HEK293 (cell line): ENCODE results near the gene HEXIM1.

ENCODE experiments used
- HOXA7 ChIP-seq: sonication (generic); formaldehyde crosslinking; IDR thresholded peaks from 2 replicates; pipeline ENCODE4 v1.8.1; 2022; ENCODE audit warnings: missing genetic modification reagents, borderline replicate concordance
- HOXC10 ChIP-seq: sonication (generic); formaldehyde crosslinking; IDR thresholded peaks from 2 replicates; pipeline ENCODE4 v1.8.1; 2023; ENCODE audit warnings: mild to moderate bottlenecking, missing genetic modification reagents
- MEIS1 ChIP-seq: sonication (generic); formaldehyde crosslinking; IDR thresholded peaks from 2 replicates; pipeline ENCODE4 v1.8.1; 2022; ENCODE audit warnings: missing genetic modification reagents, mild to moderate bottlenecking, borderline replicate concordance
- SCRT2 ChIP-seq: fragments of 450-650 bp; formaldehyde crosslinking; IDR thresholded peaks from 2 replicates; pipeline ENCODE4 v1.5.1; 2016; ENCODE audit warnings: missing biosample characterization, missing genetic modification characterization
- SP3 ChIP-seq: fragments of 450-650 bp; formaldehyde crosslinking; IDR thresholded peaks from 2 replicates; pipeline ENCODE4 v1.5.1; 2016; ENCODE audit warnings: missing biosample characterization, missing genetic modification characterization
- ZBTB17 ChIP-seq: fragments of 450-650 bp; formaldehyde crosslinking; IDR thresholded peaks from 2 replicates; pipeline ENCODE4 v1.5.1; 2016; ENCODE audit warnings: missing biosample characterization, missing genetic modification characterization
- ZBTB21 ChIP-seq: fragments of 450-650 bp; formaldehyde crosslinking; IDR thresholded peaks from 2 replicates; pipeline ENCODE4 v1.5.1; 2017; ENCODE audit warnings: missing biosample characterization, missing genetic modification characterization
- ZEB2 ChIP-seq: fragments of 450-650 bp; formaldehyde crosslinking; IDR thresholded peaks from 2 replicates; pipeline ENCODE4 v1.5.1; 2016; ENCODE audit warnings: missing biosample characterization, missing genetic modification characterization
- ZNF114 ChIP-seq: fragments of 450-650 bp; formaldehyde crosslinking; IDR thresholded peaks from 2 replicates; pipeline ENCODE4 v1.5.0; 2017; ENCODE audit warnings: missing biosample characterization, missing genetic modification characterization
- ZNF132 ChIP-seq: fragments of 450-650 bp; formaldehyde crosslinking; IDR thresholded peaks from 2 replicates; pipeline ENCODE4 v1.5.1; 2017; ENCODE audit warnings: missing biosample characterization, missing genetic modification characterization, borderline replicate concordance
- ZNF157 ChIP-seq: fragments of 450-650 bp; formaldehyde crosslinking; IDR thresholded peaks from 2 replicates; pipeline ENCODE4 v1.5.1; 2016; ENCODE audit warnings: missing biosample characterization, missing genetic modification characterization
- ZNF174 ChIP-seq: fragments of 450-650 bp; formaldehyde crosslinking; IDR thresholded peaks from 2 replicates; pipeline ENCODE4 v1.5.0; 2017; ENCODE audit warnings: missing biosample characterization, mild to moderate bottlenecking, missing genetic modification characterization
- ZNF2 ChIP-seq: fragments of 450-650 bp; formaldehyde crosslinking; IDR thresholded peaks from 2 replicates; pipeline ENCODE4 v1.5.1; 2016; ENCODE audit warnings: missing biosample characterization, missing genetic modification characterization
- ZNF221 ChIP-seq: fragments of 450-650 bp; formaldehyde crosslinking; IDR thresholded peaks from 2 replicates; pipeline ENCODE4 v1.5.1; 2017; ENCODE audit warnings: missing biosample characterization, missing genetic modification characterization, borderline replicate concordance
- ZNF23 ChIP-seq: fragments of 450-650 bp; formaldehyde crosslinking; IDR thresholded peaks from 2 replicates; pipeline ENCODE4 v1.5.1; 2016; ENCODE audit warnings: missing biosample characterization, missing genetic modification characterization, borderline replicate concordance
- ZNF350 ChIP-seq: fragments of 450-650 bp; formaldehyde crosslinking; IDR thresholded peaks from 2 replicates; pipeline ENCODE4 v1.5.0; 2017; ENCODE audit warnings: missing biosample characterization, mild to moderate bottlenecking, missing genetic modification characterization
- ZNF37A ChIP-seq: fragments of 450-650 bp; IDR thresholded peaks from 2 replicates; pipeline ENCODE4 v1.5.1; 2018; ENCODE audit warnings: missing biosample characterization, missing genetic modification characterization
- ZNF426 ChIP-seq: fragments of 450-650 bp; formaldehyde crosslinking; IDR thresholded peaks from 2 replicates; pipeline ENCODE4 v1.5.1; 2017; ENCODE audit warnings: missing biosample characterization, missing genetic modification characterization, mild to moderate bottlenecking, inconsistent platforms, moderate library complexity
- ZNF48 ChIP-seq: fragments of 450-650 bp; formaldehyde crosslinking; IDR thresholded peaks from 2 replicates; pipeline ENCODE4 v1.5.1; 2016; ENCODE audit warnings: missing biosample characterization, missing genetic modification characterization
- ZNF521 ChIP-seq: fragments of 450-650 bp; formaldehyde crosslinking; IDR thresholded peaks from 2 replicates; pipeline ENCODE4 v1.5.1; 2017; ENCODE audit warnings: missing biosample characterization, mild to moderate bottlenecking, missing genetic modification characterization
- ZNF561 ChIP-seq: fragments of 450-650 bp; IDR thresholded peaks from 2 replicates; pipeline ENCODE4 v1.5.1; 2018; ENCODE audit warnings: missing biosample characterization, missing genetic modification characterization, borderline replicate concordance
- ZNF600 ChIP-seq: fragments of 450-650 bp; formaldehyde crosslinking; IDR thresholded peaks from 2 replicates; pipeline ENCODE4 v1.5.1; 2016; ENCODE audit warnings: missing biosample characterization, missing genetic modification characterization
- ZNF626 ChIP-seq: fragments of 450-650 bp; sonication (Bioruptor Pico); formaldehyde crosslinking; IDR thresholded peaks from 2 replicates; pipeline ENCODE4 v1.5.1; 2018; ENCODE audit warnings: missing biosample characterization, missing genetic modification characterization, inconsistent platforms
- ZNF660 ChIP-seq: fragments of 450-650 bp; IDR thresholded peaks from 2 replicates; pipeline ENCODE4 v1.5.1; 2018; ENCODE audit warnings: missing biosample characterization, mild to moderate bottlenecking, missing genetic modification characterization
- TF ChIP-seq, protein P1 (sequence below): fragments of 450-650 bp; formaldehyde crosslinking; IDR thresholded peaks from 2 replicates; pipeline ENCODE4 v1.5.1; 2017; ENCODE audit warnings: missing biosample characterization, missing genetic modification characterization
- TF ChIP-seq, protein P2 (sequence below): fragments of 450-650 bp; formaldehyde crosslinking; IDR thresholded peaks from 2 replicates; pipeline ENCODE4 v1.5.1; 2016; ENCODE audit warnings: missing biosample characterization, missing genetic modification characterization
- TF ChIP-seq, protein P3 (sequence below): fragments of 450-650 bp; formaldehyde crosslinking; IDR thresholded peaks from 2 replicates; pipeline ENCODE4 v1.5.1; 2017; ENCODE audit warnings: missing biosample characterization, missing genetic modification characterization
- TF ChIP-seq, protein P4 (sequence below): fragments of 450-650 bp; formaldehyde crosslinking; optimal IDR thresholded peaks from 2 replicates; pipeline ENCODE3; 2016; ENCODE audit warnings: missing biosample characterization, mild to moderate bottlenecking, missing genetic modification characterization
- TF ChIP-seq, protein P5 (sequence below): fragments of 450-650 bp; formaldehyde crosslinking; IDR thresholded peaks from 2 replicates; pipeline ENCODE4 v1.5.1; 2016; ENCODE audit warnings: missing biosample characterization, missing genetic modification characterization
- TF ChIP-seq, protein P6 (sequence below): fragments of 450-650 bp; formaldehyde crosslinking; IDR thresholded peaks from 2 replicates; pipeline ENCODE4 v1.5.1; 2016; ENCODE audit warnings: missing biosample characterization, missing genetic modification characterization
- TF ChIP-seq, protein P7 (sequence below): fragments of 450-650 bp; formaldehyde crosslinking; IDR thresholded peaks from 2 replicates; pipeline ENCODE4 v1.5.1; 2017; ENCODE audit warnings: missing biosample characterization, missing genetic modification characterization

HEXIM1 gene

DNA sequence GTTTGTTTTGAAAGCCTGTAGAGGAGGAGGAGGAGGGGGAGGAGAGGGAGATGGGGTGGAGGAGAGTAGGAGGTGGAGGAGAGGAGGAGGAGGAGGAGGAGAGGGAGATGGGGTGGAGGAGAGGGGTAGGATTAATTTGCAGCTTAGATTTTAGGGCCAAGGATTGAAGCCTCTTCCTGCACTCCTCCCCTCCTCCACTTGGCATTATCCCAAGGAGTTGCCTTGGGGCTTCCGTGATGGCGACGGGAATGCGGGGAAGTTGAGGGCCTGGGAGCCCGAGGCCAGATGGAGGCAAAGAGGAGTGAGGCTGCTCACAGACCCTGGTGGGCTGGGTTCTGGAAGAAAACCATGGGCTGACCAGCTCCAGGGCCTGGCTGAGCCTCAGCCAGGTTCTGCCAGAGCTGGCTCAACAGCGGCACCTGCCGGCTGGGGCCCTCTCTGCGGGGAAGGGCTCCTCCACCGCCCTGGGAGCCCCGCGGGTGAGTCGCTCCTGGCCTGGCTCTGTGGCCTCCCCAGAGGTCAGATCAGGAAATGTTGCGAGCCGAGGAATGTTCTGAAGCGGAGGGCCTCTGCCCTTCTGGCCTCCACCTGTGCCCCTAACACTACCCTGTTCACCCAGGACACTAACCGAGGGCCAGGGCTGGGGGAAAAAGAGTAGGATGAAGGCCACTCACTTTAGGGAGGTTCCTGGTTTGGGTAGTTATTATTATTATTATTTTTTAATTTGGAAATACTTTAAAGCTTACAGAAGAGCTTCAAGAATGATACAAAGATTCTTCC, 49.5 kb downstream of the HEXIM1 start (continued):
- TF ChIP-seq, protein P1, sequence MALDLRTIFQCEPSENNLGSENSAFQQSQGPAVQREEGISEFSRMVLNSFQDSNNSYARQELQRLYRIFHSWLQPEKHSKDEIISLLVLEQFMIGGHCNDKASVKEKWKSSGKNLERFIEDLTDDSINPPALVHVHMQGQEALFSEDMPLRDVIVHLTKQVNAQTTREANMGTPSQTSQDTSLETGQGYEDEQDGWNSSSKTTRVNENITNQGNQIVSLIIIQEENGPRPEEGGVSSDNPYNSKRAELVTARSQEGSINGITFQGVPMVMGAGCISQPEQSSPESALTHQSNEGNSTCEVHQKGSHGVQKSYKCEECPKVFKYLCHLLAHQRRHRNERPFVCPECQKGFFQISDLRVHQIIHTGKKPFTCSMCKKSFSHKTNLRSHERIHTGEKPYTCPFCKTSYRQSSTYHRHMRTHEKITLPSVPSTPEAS (tag by site-specific recombination) = no peak; the same call in 1 of the 2 replicates
- TF ChIP-seq ZNF157 (tag by site-specific recombination) (no peak), ZNF600 (tag by site-specific recombination) (peak; percentile 95), ZNF221 (tag by site-specific recombination) (no peak), ZNF48 (no peak), ZEB2 (tag by site-specific recombination) (peak; percentile 55; the same call in 1 of the 2 replicates), ZNF2 (tag by site-specific recombination) (peak; percentile 91), ZNF114 (tag by site-specific recombination) (no peak), ZNF350 (no peak), ZNF426 (no peak), ZNF174 (tag by site-specific recombination) (no peak), MEIS1 (CRISPR knock-in tag) (no peak), ZBTB21 (tag by site-specific recombination) (no peak), ZNF660 (tag by site-specific recombination) (peak; percentile 70; the same call in 1 of the 2 replicates), ZNF132 (no peak), SP3 (peak; percentile 58), ZNF561 (tag by site-specific recombination) (peak; percentile 91), ZNF626 (no peak), SCRT2 (tag by site-specific recombination) (no peak), ZNF37A (no peak), ZBTB17 (peak; percentile 83; the same call in 1 of the 2 replicates), HOXA7 (CRISPR knock-in tag) (no peak), ZNF521 (tag by site-specific recombination) (no peak), HOXC10 (CRISPR knock-in tag) (no peak), ZNF23 (tag by site-specific recombination) (no peak)
- TF ChIP-seq, protein P2, sequence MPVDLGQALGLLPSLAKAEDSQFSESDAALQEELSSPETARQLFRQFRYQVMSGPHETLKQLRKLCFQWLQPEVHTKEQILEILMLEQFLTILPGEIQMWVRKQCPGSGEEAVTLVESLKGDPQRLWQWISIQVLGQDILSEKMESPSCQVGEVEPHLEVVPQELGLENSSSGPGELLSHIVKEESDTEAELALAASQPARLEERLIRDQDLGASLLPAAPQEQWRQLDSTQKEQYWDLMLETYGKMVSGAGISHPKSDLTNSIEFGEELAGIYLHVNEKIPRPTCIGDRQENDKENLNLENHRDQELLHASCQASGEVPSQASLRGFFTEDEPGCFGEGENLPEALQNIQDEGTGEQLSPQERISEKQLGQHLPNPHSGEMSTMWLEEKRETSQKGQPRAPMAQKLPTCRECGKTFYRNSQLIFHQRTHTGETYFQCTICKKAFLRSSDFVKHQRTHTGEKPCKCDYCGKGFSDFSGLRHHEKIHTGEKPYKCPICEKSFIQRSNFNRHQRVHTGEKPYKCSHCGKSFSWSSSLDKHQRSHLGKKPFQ = no peak
- TF ChIP-seq, protein P3, sequence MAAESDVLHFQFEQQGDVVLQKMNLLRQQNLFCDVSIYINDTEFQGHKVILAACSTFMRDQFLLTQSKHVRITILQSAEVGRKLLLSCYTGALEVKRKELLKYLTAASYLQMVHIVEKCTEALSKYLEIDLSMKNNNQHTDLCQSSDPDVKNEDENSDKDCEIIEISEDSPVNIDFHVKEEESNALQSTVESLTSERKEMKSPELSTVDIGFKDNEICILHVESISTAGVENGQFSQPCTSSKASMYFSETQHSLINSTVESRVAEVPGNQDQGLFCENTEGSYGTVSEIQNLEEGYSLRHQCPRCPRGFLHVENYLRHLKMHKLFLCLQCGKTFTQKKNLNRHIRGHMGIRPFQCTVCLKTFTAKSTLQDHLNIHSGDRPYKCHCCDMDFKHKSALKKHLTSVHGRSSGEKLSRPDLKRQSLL (tag by site-specific recombination) = no peak; the same call in 1 of the 2 replicates
- TF ChIP-seq, protein P4, sequence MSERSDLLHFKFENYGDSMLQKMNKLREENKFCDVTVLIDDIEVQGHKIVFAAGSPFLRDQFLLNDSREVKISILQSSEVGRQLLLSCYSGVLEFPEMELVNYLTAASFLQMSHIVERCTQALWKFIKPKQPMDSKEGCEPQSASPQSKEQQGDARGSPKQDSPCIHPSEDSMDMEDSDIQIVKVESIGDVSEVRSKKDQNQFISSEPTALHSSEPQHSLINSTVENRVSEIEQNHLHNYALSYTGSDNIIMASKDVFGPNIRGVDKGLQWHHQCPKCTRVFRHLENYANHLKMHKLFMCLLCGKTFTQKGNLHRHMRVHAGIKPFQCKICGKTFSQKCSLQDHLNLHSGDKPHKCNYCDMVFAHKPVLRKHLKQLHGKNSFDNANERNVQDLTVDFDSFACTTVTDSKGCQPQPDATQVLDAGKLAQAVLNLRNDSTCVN (tag by site-specific recombination) = peak; percentile 19
- TF ChIP-seq, protein P5, sequence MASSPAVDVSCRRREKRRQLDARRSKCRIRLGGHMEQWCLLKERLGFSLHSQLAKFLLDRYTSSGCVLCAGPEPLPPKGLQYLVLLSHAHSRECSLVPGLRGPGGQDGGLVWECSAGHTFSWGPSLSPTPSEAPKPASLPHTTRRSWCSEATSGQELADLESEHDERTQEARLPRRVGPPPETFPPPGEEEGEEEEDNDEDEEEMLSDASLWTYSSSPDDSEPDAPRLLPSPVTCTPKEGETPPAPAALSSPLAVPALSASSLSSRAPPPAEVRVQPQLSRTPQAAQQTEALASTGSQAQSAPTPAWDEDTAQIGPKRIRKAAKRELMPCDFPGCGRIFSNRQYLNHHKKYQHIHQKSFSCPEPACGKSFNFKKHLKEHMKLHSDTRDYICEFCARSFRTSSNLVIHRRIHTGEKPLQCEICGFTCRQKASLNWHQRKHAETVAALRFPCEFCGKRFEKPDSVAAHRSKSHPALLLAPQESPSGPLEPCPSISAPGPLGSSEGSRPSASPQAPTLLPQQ (tag by site-specific recombination) = no peak
- TF ChIP-seq, protein P6, sequence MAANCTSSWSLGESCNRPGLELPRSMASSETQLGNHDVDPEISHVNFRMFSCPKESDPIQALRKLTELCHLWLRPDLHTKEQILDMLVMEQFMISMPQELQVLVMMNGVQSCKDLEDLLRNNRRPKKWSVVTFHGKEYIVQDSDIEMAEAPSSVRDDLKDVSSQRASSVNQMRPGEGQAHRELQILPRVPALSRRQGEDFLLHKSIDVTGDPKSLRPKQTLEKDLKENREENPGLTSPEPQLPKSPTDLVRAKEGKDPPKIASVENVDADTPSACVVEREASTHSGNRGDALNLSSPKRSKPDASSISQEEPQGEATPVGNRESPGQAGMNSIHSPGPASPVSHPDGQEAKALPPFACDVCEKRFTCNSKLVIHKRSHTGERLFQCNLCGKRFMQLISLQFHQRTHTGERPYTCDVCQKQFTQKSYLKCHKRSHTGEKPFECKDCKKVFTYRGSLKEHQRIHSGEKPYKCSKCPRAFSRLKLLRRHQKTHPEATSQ (tag by site-specific recombination) = no peak
- TF ChIP-seq, protein P7, sequence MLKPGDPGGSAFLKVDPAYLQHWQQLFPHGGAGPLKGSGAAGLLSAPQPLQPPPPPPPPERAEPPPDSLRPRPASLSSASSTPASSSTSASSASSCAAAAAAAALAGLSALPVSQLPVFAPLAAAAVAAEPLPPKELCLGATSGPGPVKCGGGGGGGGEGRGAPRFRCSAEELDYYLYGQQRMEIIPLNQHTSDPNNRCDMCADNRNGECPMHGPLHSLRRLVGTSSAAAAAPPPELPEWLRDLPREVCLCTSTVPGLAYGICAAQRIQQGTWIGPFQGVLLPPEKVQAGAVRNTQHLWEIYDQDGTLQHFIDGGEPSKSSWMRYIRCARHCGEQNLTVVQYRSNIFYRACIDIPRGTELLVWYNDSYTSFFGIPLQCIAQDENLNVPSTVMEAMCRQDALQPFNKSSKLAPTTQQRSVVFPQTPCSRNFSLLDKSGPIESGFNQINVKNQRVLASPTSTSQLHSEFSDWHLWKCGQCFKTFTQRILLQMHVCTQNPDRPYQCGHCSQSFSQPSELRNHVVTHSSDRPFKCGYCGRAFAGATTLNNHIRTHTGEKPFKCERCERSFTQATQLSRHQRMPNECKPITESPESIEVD (tag by site-specific recombination) = no peak
